HL-60 (cell line): Measurements from ENCODE around the gene NPTXR.

Source experiments
- CTCF ChIP-seq: IDR thresholded peaks from one replicate; pipeline ENCODE4 v1.5.1; 2011; ENCODE audit warnings: low read length, control low read depth, inconsistent platforms; ENCODE audit not compliant: insufficient read depth
- POLR2AphosphoS5 ChIP-seq: IDR thresholded peaks from 2 replicates; pipeline ENCODE4 v1.6.1; 2012; ENCODE audit warnings: low read depth
- REST ChIP-seq: IDR thresholded peaks from 2 replicates; pipeline ENCODE4 v1.6.1; 2012; ENCODE audit warnings: low read depth; ENCODE audit not compliant: insufficient replicate concordance

GRCh38 chr22:38777087-38777671, 66.6 kb downstream of the NPTXR start:
- TF ChIP-seq POLR2AphosphoS5: no peak
- TF ChIP-seq CTCF: no peak
- no peak for TF ChIP-seq REST
